Stimulated activated effector memory CD8-positive, alpha-beta T cell treated with anti-CD3 and anti-CD28 coated beads, Interleukin-12 subunit alpha, Interleukin-12 subunit beta, amount 100 ng/mL, for 72 hours (primary cell): ENCODE measurements around the gene ARHGEF12.

Experiments used
- ATAC-seq: fragments of 150-1000 bp; cut with Tn5 transposase; 2 replicates; pipeline ENCODE4 v1.10.0; 2021
- DNase-seq, 2 donors: peaks; one replicate each; pipeline ENCODE4 v3.0.0; 2021 to 2022; ENCODE audit warnings: low spot score in 2 of 2
- H3K27ac Mint-ChIP-seq: one replicate; pipeline ENCODE4 v1.8.0; 2022; ENCODE audit warnings: mild to moderate bottlenecking, mixed read lengths
- H3K36me3 Mint-ChIP-seq: one replicate; pipeline ENCODE4 v1.8.0; 2022; ENCODE audit warnings: mild to moderate bottlenecking, mixed read lengths
- H3K4me1 Mint-ChIP-seq: one replicate; pipeline ENCODE4 v1.8.0; 2022; ENCODE audit warnings: mixed read lengths
- H3K4me3 Mint-ChIP-seq: one replicate; pipeline ENCODE4 v1.8.0; 2022; ENCODE audit warnings: mild to moderate bottlenecking, mixed read lengths
- H3K9me3 Mint-ChIP-seq: one replicate; pipeline ENCODE4 v1.8.0; 2022; ENCODE audit warnings: mixed read lengths

The ARHGEF12 gene

GRCh38 chr11:120442031-120442430 is 105.8 kb downstream of the ARHGEF12 start:
- H3K27ac Mint-ChIP-seq, result no peak overlapping the region
- peaks cover 15% of the 10 kb centered on the region for H3K36me3 Mint-ChIP-seq
- H3K4me3 Mint-ChIP-seq, result no peak overlapping the region
- DNase-seq, result no peak
- H3K4me1 Mint-ChIP-seq, result no peaks in the 10 kb centered on the region
- ATAC-seq, result no peak
- no peaks in the 10 kb centered on the region for H3K9me3 Mint-ChIP-seq

GRCh38 chr11:120446802-120447201 is 110.6 kb downstream of the ARHGEF12 start:
- H3K4me1 Mint-ChIP-seq, result no peaks in the 10 kb centered on the region
- H3K36me3 Mint-ChIP-seq, result peaks cover 60% of the 10 kb centered on the region
- no peak overlapping the region for H3K4me3 Mint-ChIP-seq
- no peaks in the 10 kb centered on the region for H3K9me3 Mint-ChIP-seq
- DNase-seq (no peak), ATAC-seq (no peak)
- H3K27ac Mint-ChIP-seq, result no peak overlapping the region

GRCh38 chr11:120448240-120448639 is 112.0 kb downstream of the ARHGEF12 start:
- H3K36me3 Mint-ChIP-seq, result peaks cover 63% of the 10 kb centered on the region
- no peaks in the 10 kb centered on the region for H3K9me3 Mint-ChIP-seq

GRCh38 chr11:120455487-120455886 is 119.3 kb downstream of the ARHGEF12 start:
- no peak for DNase-seq
- no peak for ATAC-seq
- no peak overlapping the region for H3K4me3 Mint-ChIP-seq
- H3K36me3 Mint-ChIP-seq, result peaks cover 47% of the 10 kb centered on the region
- no peaks in the 10 kb centered on the region for H3K4me1 Mint-ChIP-seq
- no peak overlapping the region for H3K27ac Mint-ChIP-seq
- no peaks in the 10 kb centered on the region for H3K9me3 Mint-ChIP-seq

More at GRCh38 chr11:120448240-120448639, 112.0 kb downstream of the ARHGEF12 start:
- no peak for ATAC-seq
- no peak for DNase-seq
- no peak overlapping the region for H3K4me3 Mint-ChIP-seq
- no peaks in the 10 kb centered on the region for H3K4me1 Mint-ChIP-seq
- H3K27ac Mint-ChIP-seq, result no peak overlapping the region

- H3K36me3 Mint-ChIP-seq, result peaks cover 51% of the 10 kb centered on the region
- ATAC-seq (no peak), DNase-seq (no peak)
- no peak overlapping the region for H3K27ac Mint-ChIP-seq
- H3K9me3 Mint-ChIP-seq, result no peaks in the 10 kb centered on the region
- H3K4me3 Mint-ChIP-seq, result no peak overlapping the region
- no peaks in the 10 kb centered on the region for H3K4me1 Mint-ChIP-seq
Measured at GRCh38 chr11:120457996-120458395, 121.8 kb downstream of the ARHGEF12 start.

- peaks cover 64% of the 10 kb centered on the region for H3K36me3 Mint-ChIP-seq
Measured at GRCh38 chr11:120462825-120463224, 126.6 kb downstream of the ARHGEF12 start.

GRCh38 chr11:120465921-120466534 is 129.8 kb downstream of the ARHGEF12 start:
- Mint-ChIP-seq H3K27ac (no peak overlapping the region), H3K9me3 (no peaks in the 10 kb centered on the region), H3K36me3 (peaks cover 50% of the 10 kb centered on the region), H3K4me1 (no peaks in the 10 kb centered on the region), H3K4me3 (no peak overlapping the region)
- DNase-seq, result no peak
- ATAC-seq, result no peak

More at GRCh38 chr11:120462825-120463224, 126.6 kb downstream of the ARHGEF12 start:
- DNase-seq (no peak), ATAC-seq (no peak)
- H3K4me1 Mint-ChIP-seq, result no peaks in the 10 kb centered on the region
- no peak overlapping the region for H3K27ac Mint-ChIP-seq
- H3K9me3 Mint-ChIP-seq, result no peaks in the 10 kb centered on the region
- H3K4me3 Mint-ChIP-seq, result no peak overlapping the region

GRCh38 chr11:120467627-120468026 is 131.4 kb downstream of the ARHGEF12 start:
- no peak overlapping the region for H3K27ac Mint-ChIP-seq
- H3K9me3 Mint-ChIP-seq, result no peaks in the 10 kb centered on the region
- ATAC-seq, result no peak
- no peak for DNase-seq
- no peak overlapping the region for H3K4me3 Mint-ChIP-seq
- no peaks in the 10 kb centered on the region for H3K4me1 Mint-ChIP-seq
- H3K36me3 Mint-ChIP-seq, result peaks cover 35% of the 10 kb centered on the region

GRCh38 chr11:120471131-120471530 is 134.9 kb downstream of the ARHGEF12 start:
- Mint-ChIP-seq H3K36me3 (peaks cover 18% of the 10 kb centered on the region), H3K27ac (no peak overlapping the region), H3K9me3 (no peaks in the 10 kb centered on the region), H3K4me3 (no peak overlapping the region), H3K4me1 (no peaks in the 10 kb centered on the region)
- DNase-seq (no peak), ATAC-seq (no peak)

GRCh38 chr11:120471994-120472393 is 135.8 kb downstream of the ARHGEF12 start:
- DNase-seq (no peak), ATAC-seq (no peak)
- peaks cover 19% of the 10 kb centered on the region for H3K36me3 Mint-ChIP-seq
- H3K4me3 Mint-ChIP-seq, result no peak overlapping the region
- no peaks in the 10 kb centered on the region for H3K4me1 Mint-ChIP-seq
- H3K27ac Mint-ChIP-seq, result no peak overlapping the region
- no peaks in the 10 kb centered on the region for H3K9me3 Mint-ChIP-seq

GRCh38 chr11:120473503-120473902 is 137.3 kb downstream of the ARHGEF12 start:
- no peak overlapping the region for H3K27ac Mint-ChIP-seq
- no peaks in the 10 kb centered on the region for H3K4me1 Mint-ChIP-seq
- no peak for DNase-seq
- ATAC-seq, result no peak
- peaks cover 18% of the 10 kb centered on the region for H3K36me3 Mint-ChIP-seq
- no peaks in the 10 kb centered on the region for H3K9me3 Mint-ChIP-seq
- no peak overlapping the region for H3K4me3 Mint-ChIP-seq

GRCh38 chr11:120482149-120482548 is 145.9 kb downstream of the ARHGEF12 start:
- H3K4me3 Mint-ChIP-seq, result no peak overlapping the region
- ATAC-seq (no peak), DNase-seq (no peak)
- no peak overlapping the region for H3K27ac Mint-ChIP-seq
- no peaks in the 10 kb centered on the region for H3K9me3 Mint-ChIP-seq
- H3K36me3 Mint-ChIP-seq, result peaks cover 53% of the 10 kb centered on the region
- H3K4me1 Mint-ChIP-seq, result no peaks in the 10 kb centered on the region

- H3K27ac Mint-ChIP-seq, result no peak overlapping the region
- DNase-seq (no peak), ATAC-seq (no peak)
- peaks cover 36% of the 10 kb centered on the region for H3K36me3 Mint-ChIP-seq
- no peaks in the 10 kb centered on the region for H3K4me1 Mint-ChIP-seq
- H3K4me3 Mint-ChIP-seq, result no peak overlapping the region
- no peaks in the 10 kb centered on the region for H3K9me3 Mint-ChIP-seq
Measured at GRCh38 chr11:120484722-120485121, 148.5 kb downstream of the ARHGEF12 start.

GRCh38 chr11:120486138-120486537 is 149.9 kb downstream of the ARHGEF12 start:
- no peak for DNase-seq
- ATAC-seq, result no peak
- H3K36me3 Mint-ChIP-seq, result peaks cover 34% of the 10 kb centered on the region
- no peaks in the 10 kb centered on the region for H3K9me3 Mint-ChIP-seq
- no peaks in the 10 kb centered on the region for H3K4me1 Mint-ChIP-seq
- no peak overlapping the region for H3K4me3 Mint-ChIP-seq
- H3K27ac Mint-ChIP-seq, result no peak overlapping the region

- no peak for ATAC-seq
- H3K27ac Mint-ChIP-seq, result no peak overlapping the region
- no peaks in the 10 kb centered on the region for H3K9me3 Mint-ChIP-seq
Measured at GRCh38 chr11:120489799-120490198, 153.6 kb downstream of the ARHGEF12 start.

GRCh38 chr11:120492486-120492885 is 156.3 kb downstream of the ARHGEF12 start:
- H3K9me3 Mint-ChIP-seq, result no peaks in the 10 kb centered on the region
- DNase-seq, result no peak
- H3K27ac Mint-ChIP-seq, result no peak overlapping the region
- no peak for ATAC-seq
- no peaks in the 10 kb centered on the region for H3K4me1 Mint-ChIP-seq
- no peak overlapping the region for H3K4me3 Mint-ChIP-seq
- no peaks in the 10 kb centered on the region for H3K36me3 Mint-ChIP-seq

More at GRCh38 chr11:120489799-120490198, 153.6 kb downstream of the ARHGEF12 start:
- Mint-ChIP-seq H3K4me1 (no peaks in the 10 kb centered on the region), H3K36me3 (peaks cover 8% of the 10 kb centered on the region), H3K4me3 (no peak overlapping the region)
- DNase-seq, result no peak

GRCh38 chr11:120494595-120494994 is 158.4 kb downstream of the ARHGEF12 start:
- no peaks in the 10 kb centered on the region for H3K9me3 Mint-ChIP-seq
- DNase-seq (no peak), ATAC-seq (no peak)
- no peak overlapping the region for H3K27ac Mint-ChIP-seq
- no peaks in the 10 kb centered on the region for H3K4me1 Mint-ChIP-seq
- H3K4me3 Mint-ChIP-seq, result no peak overlapping the region
- no peaks in the 10 kb centered on the region for H3K36me3 Mint-ChIP-seq
